ENCODE results near the gene MYBL2.

GRCh38 chr20:43722153-43722505 lies 55.2 kb downstream of the MYBL2 start:
- TF ChIP-seq TAF1 (IDR thresholded peaks at IDR 0.05; ENCODE audit: borderline replicate concordance, low read depth, low read length) = no peak
- TF ChIP-seq POLR2A (IDR thresholded peaks at IDR 0.05; ENCODE audit: low read depth, low read length) = no peak
- no peak for TF ChIP-seq POLR2AphosphoS5 (IDR thresholded peaks at IDR 0.05; ENCODE audit: low read depth, low read length)

Data from GM12892 (cell line).